Kidney epithelial cell (primary cell): ENCODE data around the gene CRYZL1. TPM values are rescaled to one million over a fixed set of nuclear protein-coding genes. Genes with fewer than 3 reads are reported as not detected.

Experiments
- DNase-seq: peaks from one replicate; pipeline ENCODE4 v3.0.0-alpha.2; 2010; ENCODE audit warnings: low read depth
- H3K27me3 ChIP-seq: 2 replicates; pipeline ENCODE4 v1.6.0; 2011; ENCODE audit warnings: low read length; ENCODE audit not compliant: control insufficient read depth, insufficient read depth
- H3K36me3 ChIP-seq: 2 replicates; pipeline ENCODE4 v1.5.1; 2011; ENCODE audit warnings: low read length; ENCODE audit not compliant: control insufficient read depth, insufficient read depth
- H3K4me3 ChIP-seq: 2 replicates; pipeline ENCODE4 v1.5.1; 2011; ENCODE audit warnings: low read depth, mild to moderate bottlenecking, control low read depth, low read length
- CTCF ChIP-seq: IDR thresholded peaks from 2 replicates; pipeline ENCODE4 v1.5.1; 2011; ENCODE audit warnings: mild to moderate bottlenecking, moderate library complexity, low read length, control low read depth, inconsistent platforms; ENCODE audit not compliant: insufficient read depth, poor library complexity, severe bottlenecking
- total RNA-seq: library from RNA; depleted of rRNA; stranded (reverse); fragments of >200 nt; gene quantifications from 2 replicates; pipeline ENCODE4 v1.2.3, GENCODE V29; 2015

The CRYZL1 gene
- total RNA-seq, 1 donor from 2014 or later: 12.6 TPM

DNA sequence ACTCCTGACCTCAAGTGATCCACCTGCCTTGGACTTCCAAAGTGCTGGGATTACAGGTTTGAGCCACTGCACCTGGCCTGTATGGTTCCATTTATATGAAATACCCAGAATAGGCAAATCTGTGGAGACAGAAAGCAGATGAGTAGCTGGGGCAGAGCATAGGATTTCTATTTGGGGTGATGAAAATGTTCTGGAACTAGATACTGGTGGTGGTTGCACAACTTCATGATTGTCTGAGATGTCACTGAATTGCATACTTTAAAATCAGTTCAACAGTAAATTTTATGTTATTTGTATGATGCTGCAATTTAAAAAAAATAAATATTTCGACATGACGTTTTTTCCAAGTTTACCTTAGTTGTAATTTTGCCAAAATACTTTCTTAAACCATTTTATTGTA lies 24.6 kb upstream of the CRYZL1 start:
- Histone ChIP-seq H3K27me3 (no peaks in the 10 kb centered on the region), H3K36me3 (no peaks in the 10 kb centered on the region), H3K4me3 (no peak overlapping the region)
- no peak for TF ChIP-seq CTCF
- DNase-seq: no peak

- TF ChIP-seq CTCF: no peak
- H3K4me3 ChIP-seq: no peak overlapping the region
Measured at GRCh38 chr21:33664135-33664534, 22.6 kb upstream of the CRYZL1 start.

DNA sequence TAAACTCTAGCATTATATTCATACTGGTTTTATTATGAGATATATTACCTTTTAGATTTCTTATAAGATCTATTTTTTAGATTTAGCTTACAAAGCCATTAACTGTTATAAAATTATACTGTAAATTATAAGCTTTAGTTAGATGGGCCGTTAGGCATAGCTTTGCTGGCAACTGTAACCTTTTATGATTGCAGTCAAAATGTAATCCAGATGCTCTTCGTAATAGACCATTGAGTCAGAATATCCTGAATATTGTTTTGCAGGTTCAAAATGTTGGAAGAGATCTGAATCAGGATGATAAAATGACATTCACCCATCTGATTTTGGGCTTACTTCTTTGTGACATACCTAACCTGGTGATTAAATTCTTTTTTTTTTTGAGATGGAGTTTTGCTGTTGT lies 21.7 kb upstream of the CRYZL1 start:
- DNase-seq: no peak
- no peak overlapping the region for H3K4me3 ChIP-seq
- no peak for TF ChIP-seq CTCF
- H3K27me3 ChIP-seq: no peaks in the 10 kb centered on the region
- no peaks in the 10 kb centered on the region for H3K36me3 ChIP-seq

More at GRCh38 chr21:33664135-33664534, 22.6 kb upstream of the CRYZL1 start:
- Histone ChIP-seq H3K27me3 (no peaks in the 10 kb centered on the region), H3K36me3 (no peaks in the 10 kb centered on the region)
- DNase-seq: no peak

DNA sequence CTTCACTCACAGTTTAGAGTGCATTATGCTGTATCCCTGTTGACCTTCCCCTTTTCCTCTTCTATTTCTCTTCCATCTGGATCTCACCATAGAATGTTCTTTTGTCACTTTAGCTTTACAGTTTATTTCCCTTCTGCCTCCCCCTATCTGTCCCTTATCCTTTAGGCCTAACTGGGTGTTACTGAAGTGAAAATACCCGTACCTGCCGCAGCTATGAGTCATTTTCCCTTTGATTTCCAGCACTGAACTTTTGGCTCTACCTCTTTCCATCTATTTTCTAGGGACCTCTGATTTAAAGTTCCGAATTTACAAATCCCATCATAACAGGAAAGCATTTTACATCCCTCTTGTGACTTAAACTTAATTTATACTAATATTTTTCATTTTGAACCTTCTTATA lies 20.5 kb upstream of the CRYZL1 start:
- Histone ChIP-seq H3K27me3 (no peaks in the 10 kb centered on the region), H3K36me3 (no peaks in the 10 kb centered on the region), H3K4me3 (no peak overlapping the region)
- no peak for DNase-seq
- TF ChIP-seq CTCF: no peak

DNA sequence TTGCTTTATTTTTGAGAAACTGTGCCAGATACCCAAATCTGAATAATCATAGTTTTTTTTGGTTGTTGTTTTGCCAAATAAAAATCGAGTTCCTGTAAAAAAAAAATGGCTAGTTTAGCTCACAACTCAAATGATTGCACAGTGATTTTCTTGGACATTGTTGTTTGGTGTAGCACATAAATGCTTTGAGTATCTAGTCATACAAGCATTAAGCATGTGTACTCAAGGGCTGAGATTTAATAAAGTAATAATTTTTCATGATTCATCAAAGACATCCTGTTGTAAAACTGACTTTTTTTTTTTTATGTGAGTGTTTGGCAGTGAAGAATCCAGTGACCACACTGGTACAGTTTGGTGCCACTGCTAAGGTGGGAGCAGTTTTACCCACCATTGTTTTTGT lies 19.6 kb upstream of the CRYZL1 start:
- no peaks in the 10 kb centered on the region for H3K36me3 ChIP-seq
- no peak overlapping the region for H3K4me3 ChIP-seq
- no peak for TF ChIP-seq CTCF
- no peaks in the 10 kb centered on the region for H3K27me3 ChIP-seq
- DNase-seq: no peak

- Histone ChIP-seq H3K36me3 (no peaks in the 10 kb centered on the region), H3K4me3 (no peak overlapping the region), H3K27me3 (no peaks in the 10 kb centered on the region)
- no peak for DNase-seq
- TF ChIP-seq CTCF: no peak
Measured at GRCh38 chr21:33660406-33660805, 18.9 kb upstream of the CRYZL1 start.
